ENCODE results near the gene RMDN2. TPM values are rescaled to one million over a fixed set of nuclear protein-coding genes. Genes with fewer than 3 reads are reported as not detected.

RMDN2 gene
- total and polyA plus RNA-seq, 4 donors, result 7.3 to 30.6 (median 13.3) TPM

- 48% methylated on average over 5 of the region's 5 CpGs for WGBS
- Histone ChIP-seq H3K4me3 (ENCODE audit: low read depth in 1 of 3, low read length in 3 of 3) (no peak overlapping the region), H3K4me1 (ENCODE audit: control insufficient read depth in 4 of 4, insufficient read depth in 4 of 4, low read length in 3 of 4) (peaks cover 0 to 3% (median 0%) of the 10 kb centered on the region in 4 donors), H3K9me3 (ENCODE audit: control insufficient read depth in 4 of 4, low read length in 3 of 4) (no peaks in the 10 kb centered on the region), H3K36me3 (ENCODE audit: control insufficient read depth in 4 of 4, insufficient read depth in 3 of 4, low read depth in 1 of 4, low read length in 3 of 4) (no peaks in the 10 kb centered on the region), H3K9ac (ENCODE audit: low read depth in 1 of 2, low read length in 2 of 2) (no peak overlapping the region), H3K27me3 (ENCODE audit: control insufficient read depth in 4 of 4, insufficient read depth in 4 of 4, low read length in 3 of 4) (no peaks in the 10 kb centered on the region), H3K27ac (ENCODE audit: low read depth in 1 of 2, low read length in 2 of 2) (no peak overlapping the region)
- TF ChIP-seq RXRA (IDR thresholded peaks at IDR 0.05) (no peak), FOXA1 (IDR thresholded peaks at IDR 0.05) (no peak), FOXA2 (IDR thresholded peaks at IDR 0.05) (no peak), YY1 (IDR thresholded peaks at IDR 0.05) (no peak)
- no peak for DNase-seq (ENCODE audit: low spot score)
These were observed 33.1 kb upstream of the RMDN2 start for GRCh38 chr2:37891846-37892435.

- Histone ChIP-seq H3K36me3 (ENCODE audit: control insufficient read depth in 4 of 4, insufficient read depth in 3 of 4, low read depth in 1 of 4, low read length in 3 of 4) (no peaks in the 10 kb centered on the region), H3K4me1 (ENCODE audit: control insufficient read depth in 4 of 4, insufficient read depth in 4 of 4, low read length in 3 of 4) (peaks cover 0 to 3% (median 0%) of the 10 kb centered on the region in 4 donors), H3K9ac (ENCODE audit: low read depth in 1 of 2, low read length in 2 of 2) (no peak overlapping the region), H3K27me3 (ENCODE audit: control insufficient read depth in 4 of 4, insufficient read depth in 4 of 4, low read length in 3 of 4) (no peaks in the 10 kb centered on the region), H3K4me3 (ENCODE audit: low read depth in 1 of 3, low read length in 3 of 3) (no peak overlapping the region), H3K27ac (ENCODE audit: low read depth in 1 of 2, low read length in 2 of 2) (no peak overlapping the region), H3K9me3 (ENCODE audit: control insufficient read depth in 4 of 4, low read length in 3 of 4) (no peaks in the 10 kb centered on the region)
- TF ChIP-seq JUND (IDR thresholded peaks at IDR 0.05), result no peak
- no peak for TF ChIP-seq FOXA2 (IDR thresholded peaks at IDR 0.05)
- TF ChIP-seq ZBTB33 (IDR thresholded peaks at IDR 0.05), result no peak
- TF ChIP-seq FOXA1 (IDR thresholded peaks at IDR 0.05), result no peak
- TF ChIP-seq TAF1 (conservative IDR thresholded peaks at IDR 0.05), result no peak
- TF ChIP-seq EGR1 (IDR thresholded peaks at IDR 0.05; ENCODE audit: low read depth in 2 of 2), result no peak
- no peak for TF ChIP-seq YY1 (IDR thresholded peaks at IDR 0.05)
- no peak for TF ChIP-seq ATF3 (IDR thresholded peaks at IDR 0.05)
- TF ChIP-seq NR2F2 (IDR thresholded peaks at IDR 0.05), result no peak
- TF ChIP-seq CTCF (IDR thresholded peaks at IDR 0.05; ENCODE audit: low read depth, low read length, missing input control), result no peak
- TF ChIP-seq SP1 (IDR thresholded peaks at IDR 0.05), result no peak
- TF ChIP-seq RXRA (IDR thresholded peaks at IDR 0.05), result no peak
- no peak for TF ChIP-seq HNF4G (IDR thresholded peaks at IDR 0.05)
- TF ChIP-seq RAD21 (IDR thresholded peaks at IDR 0.05), result no peak
- 56% methylated on average over 7 of the region's 7 CpGs for WGBS
- DNase-seq (ENCODE audit: low spot score), result no peak
These were observed 32.5 kb upstream of the RMDN2 start for GRCh38 chr2:37892436-37893114.

- Histone ChIP-seq H3K4me3 (ENCODE audit: low read depth in 1 of 3, low read length in 3 of 3) (no peak overlapping the region), H3K27me3 (ENCODE audit: control insufficient read depth in 4 of 4, insufficient read depth in 4 of 4, low read length in 3 of 4) (no peaks in the 10 kb centered on the region), H3K27ac (ENCODE audit: low read depth in 1 of 2, low read length in 2 of 2) (no peak overlapping the region), H3K9ac (ENCODE audit: low read depth in 1 of 2, low read length in 2 of 2) (no peak overlapping the region), H3K36me3 (ENCODE audit: control insufficient read depth in 4 of 4, insufficient read depth in 3 of 4, low read depth in 1 of 4, low read length in 3 of 4) (no peaks in the 10 kb centered on the region), H3K9me3 (ENCODE audit: control insufficient read depth in 4 of 4, low read length in 3 of 4) (no peaks in the 10 kb centered on the region), H3K4me1 (ENCODE audit: control insufficient read depth in 4 of 4, insufficient read depth in 4 of 4, low read length in 3 of 4) (peaks cover 0 to 3% (median 0%) of the 10 kb centered on the region in 4 donors)
- WGBS, result 97% methylated on average over 1 of the region's 1 CpG
- no peak for DNase-seq (ENCODE audit: low spot score)
- TF ChIP-seq FOXA2 (IDR thresholded peaks at IDR 0.05) (no peak), HNF4A (conservative IDR thresholded peaks at IDR 0.05) (no peak), SP1 (IDR thresholded peaks at IDR 0.05) (no peak), CTCF (IDR thresholded peaks at IDR 0.05; ENCODE audit: low read depth, low read length, missing input control) (no peak), EGR1 (IDR thresholded peaks at IDR 0.05; ENCODE audit: low read depth in 2 of 2) (no peak), ZBTB33 (IDR thresholded peaks at IDR 0.05) (no peak)
These were observed 31.8 kb upstream of the RMDN2 start for GRCh38 chr2:37893327-37893726.

Measured in liver (tissue), 9 donors.